Stomach (tissue), 9 donors: ENCODE data around the gene EBF3. TPM values are rescaled to one million over a fixed set of nuclear protein-coding genes. Genes with fewer than 3 reads are reported as not detected.

Experiments
- DNase-seq, 2 donors: peaks; one replicate each; pipeline versions ENCODE4 v3.0.0 to v3.0.0-alpha.2; 2013 to 2019
- H3K27ac ChIP-seq, 5 donors: fragments of 200-600 bp in 4 of 5; sonication (generic) in 4 of 5; one replicate each; pipeline ENCODE4 v1.5.1; 2013 to 2019; ENCODE audit warnings: mild to moderate bottlenecking in 1 of 5, moderate library complexity in 1 of 5
- H3K27me3 ChIP-seq, 3 donors: fragments of 200-600 bp; sonication (generic); one replicate each; pipeline ENCODE4 v1.5.1; 2017 to 2019; ENCODE audit warnings: mixed run types in 1 of 3
- H3K36me3 ChIP-seq, 4 donors: fragments of 200-600 bp; sonication (generic); 1 replicate in 3 of 4; 2 replicates in 1 of 4; pipeline ENCODE4 v1.5.1; 2016 to 2019
- H3K4me1 ChIP-seq, 4 donors: fragments of 200-600 bp; sonication (generic); one replicate each; pipeline ENCODE4 v1.5.1; 2016 to 2019
- H3K4me3 ChIP-seq, 4 donors: fragments of 200-600 bp; sonication (generic) in 3 of 4; one replicate each; pipeline ENCODE4 v1.5.1; 2016 to 2019; ENCODE audit warnings: mild to moderate bottlenecking in 1 of 4
- H3K9me3 ChIP-seq, 4 donors: fragments of 200-600 bp; sonication (generic); one replicate each; pipeline ENCODE4 v1.5.1; 2016 to 2019
- CTCF ChIP-seq, 7 experiments: fragments of 450-650 bp in 4 of 7; fragments of 200-600 bp in 3 of 7; sonication (generic) in 3 of 7; IDR thresholded peaks; one replicate each; pipeline ENCODE4 v1.5.1; 2016 to 2019; ENCODE audit warnings: antibody characterized with exemption in 7 of 7, control low read depth in 2 of 7, mild to moderate bottlenecking in 1 of 7
- EP300 ChIP-seq: sonication (generic); formaldehyde crosslinking; IDR thresholded peaks from one replicate; pipeline ENCODE4 v1.6.1; 2017; ENCODE audit warnings: antibody characterized with exemption
- POLR2A ChIP-seq, 4 donors: fragments of 450-650 bp; IDR thresholded peaks; one replicate each; pipeline ENCODE4 v1.6.1; 2016; ENCODE audit warnings: antibody characterized with exemption in 4 of 4, control low read depth in 2 of 4, mild to moderate bottlenecking in 1 of 4, moderate library complexity in 1 of 4
- POLR2AphosphoS5 ChIP-seq, 3 donors: sonication (generic); formaldehyde crosslinking; IDR thresholded peaks; one replicate each; pipeline ENCODE4 v1.6.1; 2016; ENCODE audit warnings: antibody characterized with exemption in 3 of 3
- WGBS, 5 donors: extraction: QIAGEN DNeasy Blood & Tissue Kit in 3 of 5; methylation state at CpG; one replicate each; pipeline versions ENCODE4 v1.1.5 to v1.1.7; 2013 to 2018; 5-methylcytosine and 5-hydroxymethylcytosine counted together
- intact Hi-C: fragments of 100-400 bp; cut with DNase I; formaldehyde crosslinking; loops from one replicate; pipeline ENCODE4 v1.15.1; 2023; ENCODE audit warnings: low total_unique reads
- polyA plus RNA-seq, 3 donors: library from polyadenylated mRNA; stranded (reverse); fragments of 200-250 nt; gene quantifications; one replicate each; pipeline ENCODE4 v1.2.3, GENCODE V29; 2013
- total RNA-seq, 5 donors: library from RNA; depleted of rRNA; stranded (reverse); fragments of >200 nt; gene quantifications; one replicate each; pipeline versions ENCODE4 v1.1.0 to v1.2.3, GENCODE V29; 2014 to 2016
- donor health status: healthy with polysubstance abuse.
- donor health status: Bipolar disorder and iron deficiency.
- donor health status: healthy.

The EBF3 gene
- total and polyA plus RNA-seq, 8 donors = 0.19 to 7.3 (median 0.58) TPM; not detected in 3

- H3K36me3 ChIP-seq = no peaks in the 10 kb centered on the region
- no peaks in the 10 kb centered on the region for H3K4me1 ChIP-seq
- TF ChIP-seq POLR2A (IDR thresholded peaks at IDR 0.05) = no peak
- TF ChIP-seq CTCF (IDR thresholded peaks at IDR 0.05) = no peak
- TF ChIP-seq POLR2AphosphoS5 (IDR thresholded peaks at IDR 0.05) = no peak
- no peak for TF ChIP-seq EP300
- intact Hi-C loops = no loop called here
- no peak for DNase-seq
- peaks cover 0 to 23% (median 0%) of the 10 kb centered on the region in 3 donors for H3K27me3 ChIP-seq
- no peak overlapping the region for H3K4me3 ChIP-seq
- peaks cover 0 to 15% (median 7%) of the 10 kb centered on the region in 4 donors for H3K9me3 ChIP-seq
- 84 to 90% (median 86%) methylated on average over 14 of the region's 14 CpGs for WGBS, 5 donors
- no peak overlapping the region for H3K27ac ChIP-seq
Measured at GRCh38 chr10:130002606-130003005, 38.5 kb upstream of the EBF3 start.

- TF ChIP-seq POLR2A (IDR thresholded peaks at IDR 0.05) (no peak), EP300 (no peak), CTCF (IDR thresholded peaks at IDR 0.05) (no peak), POLR2AphosphoS5 (IDR thresholded peaks at IDR 0.05) (no peak)
- 80 to 90% (median 86%) methylated on average over 4 of the region's 4 CpGs for WGBS, 5 donors
Measured at GRCh38 chr10:130000918-130001317, 36.8 kb upstream of the EBF3 start.

GRCh38 chr10:129999140-129999539, 35.1 kb upstream of the EBF3 start:
- Histone ChIP-seq H3K27ac (no peak overlapping the region), H3K4me3 (no peak overlapping the region), H3K9me3 (peaks cover 0 to 8% (median 7%) of the 10 kb centered on the region in 4 donors), H3K27me3 (peaks cover 0 to 16% (median 0%) of the 10 kb centered on the region in 3 donors), H3K36me3 (no peaks in the 10 kb centered on the region), H3K4me1 (no peaks in the 10 kb centered on the region)
- WGBS, 5 donors = 95 to 98% (median 98%) methylated on average over 4 of the region's 4 CpGs
- intact Hi-C loops = no loop called here
- no peak for DNase-seq
- TF ChIP-seq POLR2AphosphoS5 (IDR thresholded peaks at IDR 0.05) = no peak
- TF ChIP-seq CTCF (IDR thresholded peaks at IDR 0.05) = no peak

More at GRCh38 chr10:130000918-130001317, 36.8 kb upstream of the EBF3 start:
- peaks cover 0 to 18% (median 0%) of the 10 kb centered on the region in 3 donors for H3K27me3 ChIP-seq
- no peaks in the 10 kb centered on the region for H3K36me3 ChIP-seq
- H3K4me1 ChIP-seq = no peaks in the 10 kb centered on the region
- H3K9me3 ChIP-seq = peaks cover 0 to 17% (median 7%) of the 10 kb centered on the region in 4 donors
- intact Hi-C loops = no loop called here
- H3K4me3 ChIP-seq = no peak overlapping the region
- DNase-seq = no peak
- no peak overlapping the region for H3K27ac ChIP-seq

GRCh38 chr10:129993621-129994020, 29.5 kb upstream of the EBF3 start:
- Histone ChIP-seq H3K9me3 (peaks cover 0 to 18% (median 7%) of the 10 kb centered on the region in 4 donors), H3K4me3 (no peak overlapping the region), H3K36me3 (no peaks in the 10 kb centered on the region), H3K4me1 (no peaks in the 10 kb centered on the region), H3K27ac (no peak overlapping the region), H3K27me3 (no peaks in the 10 kb centered on the region)
- DNase-seq = no peak
- TF ChIP-seq POLR2A (IDR thresholded peaks at IDR 0.05) (no peak), EP300 (no peak), POLR2AphosphoS5 (IDR thresholded peaks at IDR 0.05) (no peak)
- intact Hi-C loops = no loop called here
- WGBS, 5 donors = 62 to 96% (median 77%) methylated on average over 1 of the region's 1 CpG

GRCh38 chr10:129992356-129992755, 28.3 kb upstream of the EBF3 start:
- intact Hi-C loops = no loop called here
- DNase-seq = no peak
- no peaks in the 10 kb centered on the region for H3K4me1 ChIP-seq
- no peaks in the 10 kb centered on the region for H3K36me3 ChIP-seq
- H3K9me3 ChIP-seq = peaks cover 0 to 24% (median 15%) of the 10 kb centered on the region in 4 donors
- WGBS, 5 donors = 75 to 85% (median 82%) methylated on average over 3 of the region's 3 CpGs
- no peak overlapping the region for H3K27ac ChIP-seq
- H3K4me3 ChIP-seq = no peak overlapping the region
- no peaks in the 10 kb centered on the region for H3K27me3 ChIP-seq
- TF ChIP-seq POLR2A (IDR thresholded peaks at IDR 0.05) (no peak), CTCF (IDR thresholded peaks at IDR 0.05) (no peak), POLR2AphosphoS5 (IDR thresholded peaks at IDR 0.05) (no peak), EP300 (no peak)
